Measurements from ENCODE around the gene PSME3IP1. TPM values are rescaled to one million over a fixed set of nuclear protein-coding genes. Genes with fewer than 3 reads are reported as not detected.

PSME3IP1 gene
- total and polyA plus RNA-seq, 2 experiments from 2014 or later: 78.0 to 105 TPM

DNA sequence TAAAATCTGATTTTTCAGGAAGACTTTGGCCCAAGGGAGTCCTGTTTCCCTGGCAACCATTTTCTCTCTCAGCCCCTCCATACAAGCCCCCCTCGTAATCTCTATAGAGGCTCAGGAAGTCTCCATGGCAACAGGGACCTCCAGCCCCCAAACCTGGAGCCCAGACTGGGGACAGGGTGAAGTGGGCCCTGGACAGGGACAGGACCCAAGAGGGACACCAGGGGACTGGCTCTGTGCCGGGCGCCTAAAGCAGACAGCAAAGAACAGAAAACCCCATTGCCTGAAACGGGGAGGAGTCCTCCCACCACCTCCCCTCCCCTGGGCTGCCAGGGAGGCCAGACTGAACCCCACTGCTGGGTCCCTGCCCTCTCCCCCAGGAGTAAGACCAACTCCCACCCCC is 52.8 kb downstream of the PSME3IP1 start (continued):
- TF ChIP-seq, protein P1, sequence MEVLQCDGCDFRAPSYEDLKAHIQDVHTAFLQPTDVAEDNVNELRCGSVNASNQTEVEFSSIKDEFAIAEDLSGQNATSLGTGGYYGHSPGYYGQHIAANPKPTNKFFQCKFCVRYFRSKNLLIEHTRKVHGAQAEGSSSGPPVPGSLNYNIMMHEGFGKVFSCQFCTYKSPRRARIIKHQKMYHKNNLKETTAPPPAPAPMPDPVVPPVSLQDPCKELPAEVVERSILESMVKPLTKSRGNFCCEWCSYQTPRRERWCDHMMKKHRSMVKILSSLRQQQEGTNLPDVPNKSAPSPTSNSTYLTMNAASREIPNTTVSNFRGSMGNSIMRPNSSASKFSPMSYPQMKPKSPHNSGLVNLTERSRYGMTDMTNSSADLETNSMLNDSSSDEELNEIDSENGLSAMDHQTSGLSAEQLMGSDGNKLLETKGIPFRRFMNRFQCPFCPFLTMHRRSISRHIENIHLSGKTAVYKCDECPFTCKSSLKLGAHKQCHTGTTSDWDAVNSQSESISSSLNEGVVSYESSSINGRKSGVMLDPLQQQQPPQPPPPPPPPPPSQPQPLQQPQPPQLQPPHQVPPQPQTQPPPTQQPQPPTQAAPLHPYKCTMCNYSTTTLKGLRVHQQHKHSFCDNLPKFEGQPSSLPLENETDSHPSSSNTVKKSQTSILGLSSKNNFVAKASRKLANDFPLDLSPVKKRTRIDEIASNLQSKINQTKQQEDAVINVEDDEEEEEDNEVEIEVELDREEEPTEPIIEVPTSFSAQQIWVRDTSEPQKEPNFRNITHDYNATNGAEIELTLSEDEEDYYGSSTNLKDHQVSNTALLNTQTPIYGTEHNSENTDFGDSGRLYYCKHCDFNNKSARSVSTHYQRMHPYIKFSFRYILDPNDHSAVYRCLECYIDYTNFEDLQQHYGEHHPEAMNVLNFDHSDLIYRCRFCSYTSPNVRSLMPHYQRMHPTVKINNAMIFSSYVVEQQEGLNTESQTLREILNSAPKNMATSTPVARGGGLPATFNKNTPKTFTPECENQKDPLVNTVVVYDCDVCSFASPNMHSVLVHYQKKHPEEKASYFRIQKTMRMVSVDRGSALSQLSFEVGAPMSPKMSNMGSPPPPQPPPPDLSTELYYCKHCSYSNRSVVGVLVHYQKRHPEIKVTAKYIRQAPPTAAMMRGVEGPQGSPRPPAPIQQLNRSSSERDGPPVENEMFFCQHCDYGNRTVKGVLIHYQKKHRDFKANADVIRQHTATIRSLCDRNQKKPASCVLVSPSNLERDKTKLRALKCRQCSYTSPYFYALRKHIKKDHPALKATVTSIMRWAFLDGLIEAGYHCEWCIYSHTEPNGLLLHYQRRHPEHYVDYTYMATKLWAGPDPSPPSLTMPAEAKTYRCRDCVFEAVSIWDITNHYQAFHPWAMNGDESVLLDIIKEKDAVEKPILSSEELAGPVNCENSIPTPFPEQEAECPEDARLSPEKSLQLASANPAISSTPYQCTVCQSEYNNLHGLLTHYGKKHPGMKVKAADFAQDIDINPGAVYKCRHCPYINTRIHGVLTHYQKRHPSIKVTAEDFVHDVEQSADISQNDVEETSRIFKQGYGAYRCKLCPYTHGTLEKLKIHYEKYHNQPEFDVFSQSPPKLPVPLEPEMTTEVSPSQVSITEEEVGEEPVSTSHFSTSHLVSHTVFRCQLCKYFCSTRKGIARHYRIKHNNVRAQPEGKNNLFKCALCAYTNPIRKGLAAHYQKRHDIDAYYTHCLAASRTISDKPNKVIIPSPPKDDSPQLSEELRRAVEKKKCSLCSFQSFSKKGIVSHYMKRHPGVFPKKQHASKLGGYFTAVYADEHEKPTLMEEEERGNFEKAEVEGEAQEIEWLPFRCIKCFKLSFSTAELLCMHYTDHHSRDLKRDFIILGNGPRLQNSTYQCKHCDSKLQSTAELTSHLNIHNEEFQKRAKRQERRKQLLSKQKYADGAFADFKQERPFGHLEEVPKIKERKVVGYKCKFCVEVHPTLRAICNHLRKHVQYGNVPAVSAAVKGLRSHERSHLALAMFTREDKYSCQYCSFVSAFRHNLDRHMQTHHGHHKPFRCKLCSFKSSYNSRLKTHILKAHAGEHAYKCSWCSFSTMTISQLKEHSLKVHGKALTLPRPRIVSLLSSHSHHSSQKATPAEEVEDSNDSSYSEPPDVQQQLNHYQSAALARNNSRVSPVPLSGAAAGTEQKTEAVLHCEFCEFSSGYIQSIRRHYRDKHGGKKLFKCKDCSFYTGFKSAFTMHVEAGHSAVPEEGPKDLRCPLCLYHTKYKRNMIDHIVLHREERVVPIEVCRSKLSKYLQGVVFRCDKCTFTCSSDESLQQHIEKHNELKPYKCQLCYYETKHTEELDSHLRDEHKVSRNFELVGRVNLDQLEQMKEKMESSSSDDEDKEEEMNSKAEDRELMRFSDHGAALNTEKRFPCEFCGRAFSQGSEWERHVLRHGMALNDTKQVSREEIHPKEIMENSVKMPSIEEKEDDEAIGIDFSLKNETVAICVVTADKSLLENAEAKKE (CRISPR knock-in tag; IDR thresholded peaks at IDR 0.05): no peak
- TF ChIP-seq, protein P2, sequence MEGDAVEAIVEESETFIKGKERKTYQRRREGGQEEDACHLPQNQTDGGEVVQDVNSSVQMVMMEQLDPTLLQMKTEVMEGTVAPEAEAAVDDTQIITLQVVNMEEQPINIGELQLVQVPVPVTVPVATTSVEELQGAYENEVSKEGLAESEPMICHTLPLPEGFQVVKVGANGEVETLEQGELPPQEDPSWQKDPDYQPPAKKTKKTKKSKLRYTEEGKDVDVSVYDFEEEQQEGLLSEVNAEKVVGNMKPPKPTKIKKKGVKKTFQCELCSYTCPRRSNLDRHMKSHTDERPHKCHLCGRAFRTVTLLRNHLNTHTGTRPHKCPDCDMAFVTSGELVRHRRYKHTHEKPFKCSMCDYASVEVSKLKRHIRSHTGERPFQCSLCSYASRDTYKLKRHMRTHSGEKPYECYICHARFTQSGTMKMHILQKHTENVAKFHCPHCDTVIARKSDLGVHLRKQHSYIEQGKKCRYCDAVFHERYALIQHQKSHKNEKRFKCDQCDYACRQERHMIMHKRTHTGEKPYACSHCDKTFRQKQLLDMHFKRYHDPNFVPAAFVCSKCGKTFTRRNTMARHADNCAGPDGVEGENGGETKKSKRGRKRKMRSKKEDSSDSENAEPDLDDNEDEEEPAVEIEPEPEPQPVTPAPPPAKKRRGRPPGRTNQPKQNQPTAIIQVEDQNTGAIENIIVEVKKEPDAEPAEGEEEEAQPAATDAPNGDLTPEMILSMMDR (conservative IDR thresholded peaks at IDR 0.05; ENCODE audit: low read depth in 2 of 2): no peak
- TF ChIP-seq EZH2phosphoT487 (IDR thresholded peaks at IDR 0.05; ENCODE audit: unreplicated experiment) (no peak), ZNF331 (CRISPR knock-in tag; IDR thresholded peaks at IDR 0.05; ENCODE audit: low read depth) (no peak)

DNA sequence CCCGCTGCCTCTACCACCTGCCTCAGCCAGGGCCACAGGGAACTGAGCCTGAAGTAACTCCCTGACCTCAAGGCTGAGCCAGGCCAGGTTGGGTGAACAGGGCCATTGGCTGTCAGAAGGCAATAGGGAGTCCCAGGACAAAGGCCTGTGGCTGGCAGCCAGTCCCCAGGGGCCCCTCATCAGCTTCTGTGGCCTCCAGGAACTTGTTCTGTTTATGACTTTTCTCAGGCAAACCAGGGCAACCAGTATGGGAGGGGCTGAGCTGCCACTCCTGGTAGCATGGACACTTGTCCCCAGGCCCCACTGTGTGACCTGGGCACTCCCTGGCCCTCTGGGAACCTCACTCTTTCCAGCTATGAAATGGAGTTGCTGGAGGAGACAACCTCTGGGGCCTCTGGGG is 53.4 kb downstream of the PSME3IP1 start:
- H3K27ac Mint-ChIP-seq: no peak overlapping the region
- no peaks in the 10 kb centered on the region; the same call in 2 of the 3 replicates for H3K9me3 Mint-ChIP-seq
- DNase-seq (ENCODE audit: low spot score): no peak
- no peak overlapping the region for H3K27ac ChIP-seq (ENCODE audit: low read depth)
- peaks cover 14% of the 10 kb centered on the region for H3K27me3 Mint-ChIP-seq (ENCODE audit: insufficient read depth, low read depth, poor library complexity)
- no peaks in the 10 kb centered on the region; the same call in 2 of the 3 replicates for H3K36me3 Mint-ChIP-seq (ENCODE audit: low read depth)
- H2AFZ ChIP-seq: no peak overlapping the region
- H3K4me1 Mint-ChIP-seq: peaks cover 9% of the 10 kb centered on the region
- H3K4me2 ChIP-seq: no peak overlapping the region
- no peaks in the 10 kb centered on the region for H3K4me1 ChIP-seq (ENCODE audit: insufficient read depth)
- H3K4me3 ChIP-seq: no peak overlapping the region
- H3K4me3 Mint-ChIP-seq: no peak overlapping the region
- H3K36me3 ChIP-seq (ENCODE audit: insufficient read depth): no peaks in the 10 kb centered on the region
- H3K9me2 ChIP-seq (ENCODE audit: insufficient read depth): no peaks in the 10 kb centered on the region
- no peaks in the 10 kb centered on the region for H3K79me2 ChIP-seq (replicated peaks; ENCODE audit: insufficient read depth)
- no peaks in the 10 kb centered on the region for H3K27me3 ChIP-seq (ENCODE audit: insufficient read depth)
- H3F3A ChIP-seq (replicated peaks; ENCODE audit: low read depth): no peaks in the 10 kb centered on the region
- H4K20me1 ChIP-seq (replicated peaks; ENCODE audit: insufficient read depth): no peaks in the 10 kb centered on the region
- no peak for ATAC-seq
- TF ChIP-seq, protein P3, sequence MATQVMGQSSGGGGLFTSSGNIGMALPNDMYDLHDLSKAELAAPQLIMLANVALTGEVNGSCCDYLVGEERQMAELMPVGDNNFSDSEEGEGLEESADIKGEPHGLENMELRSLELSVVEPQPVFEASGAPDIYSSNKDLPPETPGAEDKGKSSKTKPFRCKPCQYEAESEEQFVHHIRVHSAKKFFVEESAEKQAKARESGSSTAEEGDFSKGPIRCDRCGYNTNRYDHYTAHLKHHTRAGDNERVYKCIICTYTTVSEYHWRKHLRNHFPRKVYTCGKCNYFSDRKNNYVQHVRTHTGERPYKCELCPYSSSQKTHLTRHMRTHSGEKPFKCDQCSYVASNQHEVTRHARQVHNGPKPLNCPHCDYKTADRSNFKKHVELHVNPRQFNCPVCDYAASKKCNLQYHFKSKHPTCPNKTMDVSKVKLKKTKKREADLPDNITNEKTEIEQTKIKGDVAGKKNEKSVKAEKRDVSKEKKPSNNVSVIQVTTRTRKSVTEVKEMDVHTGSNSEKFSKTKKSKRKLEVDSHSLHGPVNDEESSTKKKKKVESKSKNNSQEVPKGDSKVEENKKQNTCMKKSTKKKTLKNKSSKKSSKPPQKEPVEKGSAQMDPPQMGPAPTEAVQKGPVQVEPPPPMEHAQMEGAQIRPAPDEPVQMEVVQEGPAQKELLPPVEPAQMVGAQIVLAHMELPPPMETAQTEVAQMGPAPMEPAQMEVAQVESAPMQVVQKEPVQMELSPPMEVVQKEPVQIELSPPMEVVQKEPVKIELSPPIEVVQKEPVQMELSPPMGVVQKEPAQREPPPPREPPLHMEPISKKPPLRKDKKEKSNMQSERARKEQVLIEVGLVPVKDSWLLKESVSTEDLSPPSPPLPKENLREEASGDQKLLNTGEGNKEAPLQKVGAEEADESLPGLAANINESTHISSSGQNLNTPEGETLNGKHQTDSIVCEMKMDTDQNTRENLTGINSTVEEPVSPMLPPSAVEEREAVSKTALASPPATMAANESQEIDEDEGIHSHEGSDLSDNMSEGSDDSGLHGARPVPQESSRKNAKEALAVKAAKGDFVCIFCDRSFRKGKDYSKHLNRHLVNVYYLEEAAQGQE (IDR thresholded peaks at IDR 0.05; ENCODE audit: unreplicated experiment): no peak
- TF ChIP-seq NANOG (IDR thresholded peaks at IDR 0.05; ENCODE audit: borderline replicate concordance) (no peak), JUNB (IDR thresholded peaks at IDR 0.05; ENCODE audit: unreplicated experiment) (no peak), POLR2AphosphoS5 (IDR thresholded peaks at IDR 0.05; ENCODE audit: low read depth) (no peak), ZNF114 (CRISPR knock-in tag; IDR thresholded peaks at IDR 0.05) (no peak)
- TF ChIP-seq, protein P2 (conservative IDR thresholded peaks at IDR 0.05; ENCODE audit: low read depth in 2 of 2): no peak

All from GM23338 (cell line).